ENCODE measurements around the gene TXNDC5.

- TF ChIP-seq AHR (CRISPR knock-in tag; IDR thresholded peaks at IDR 0.05) (no peak), CTCF (CRISPR knock-in tag; IDR thresholded peaks at IDR 0.05) (no peak), IRF2 (CRISPR knock-in tag; IDR thresholded peaks at IDR 0.05) (no peak), MTERF4 (CRISPR knock-in tag; IDR thresholded peaks at IDR 0.05) (no peak)
These were observed 10.7 kb downstream of the TXNDC5 start for GRCh38 chr6:7899889-7900213.

Measured in HepG2 (cell line).